SK-N-SH (cell line): ENCODE data around the gene CCM2.

Experiments used
- CHD2 ChIP-seq: fragments of 150-350 bp; IDR thresholded peaks from 2 replicates; pipeline ENCODE4 v1.6.1; 2018; ENCODE audit warnings: low read length; ENCODE audit not compliant: partially characterized antibody
- EZH2phosphoT487 ChIP-seq: fragments of 200-600 bp; sonication (generic); IDR thresholded peaks from 2 replicates; pipeline ENCODE4 v1.6.1; 2017; ENCODE audit warnings: low read depth, mixed run types, mild to moderate bottlenecking, antibody characterized with exemption, moderate library complexity, borderline replicate concordance
- PBX3 ChIP-seq: IDR thresholded peaks from 2 replicates; pipeline ENCODE4; 2012
- POLR2AphosphoS5 ChIP-seq: IDR thresholded peaks from 2 replicates; pipeline ENCODE4 v1.6.1; 2012; ENCODE audit warnings: low read depth, low read length
- RCOR1 ChIP-seq: fragments of 150-350 bp; IDR thresholded peaks from 2 replicates; pipeline ENCODE4 v1.6.1; 2017; ENCODE audit warnings: antibody characterized with exemption, low read length
- YY1 ChIP-seq: IDR thresholded peaks from 2 replicates; pipeline ENCODE4 v1.4.0; 2012; ENCODE audit warnings: low read depth, mild to moderate bottlenecking
- TF ChIP-seq, protein P1 (sequence below): fragments of 200-600 bp; sonication (generic); IDR thresholded peaks from 2 replicates; pipeline ENCODE4 v1.6.1; 2017; ENCODE audit warnings: antibody characterized with exemption, mild to moderate bottlenecking, moderate library complexity

DNA sequence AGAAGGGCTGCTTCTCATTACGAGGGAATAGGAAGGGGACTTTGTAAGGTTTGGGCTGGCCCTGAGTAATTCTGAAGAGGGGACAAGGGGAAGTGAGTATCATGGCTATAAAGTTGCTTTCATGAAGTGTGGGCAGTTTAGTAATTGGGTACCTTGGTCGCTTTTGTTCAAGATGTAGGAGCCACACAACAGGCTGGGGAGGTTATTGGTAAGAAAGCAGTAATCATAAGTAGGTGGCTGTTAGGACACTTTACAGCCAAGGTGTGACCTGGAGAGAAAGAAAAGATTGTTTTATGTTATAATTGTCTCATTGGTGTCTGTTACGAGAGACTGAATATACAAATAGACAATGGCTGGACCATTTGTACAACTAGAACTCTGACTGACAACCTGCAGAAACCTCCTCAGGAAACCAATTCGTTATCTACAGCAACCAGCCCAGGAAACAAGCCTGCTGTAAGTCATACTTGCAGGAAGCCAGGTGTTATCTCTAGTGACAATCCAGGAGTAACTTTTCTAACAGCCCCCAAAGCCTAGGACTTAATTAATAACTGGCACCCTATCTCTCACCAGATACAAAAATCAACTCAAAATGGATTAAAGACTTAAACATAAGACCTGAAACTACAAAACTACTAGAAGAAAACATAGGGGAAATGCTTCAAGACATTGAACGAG, 5.0 kb upstream of the CCM2 start:
- TF ChIP-seq EZH2phosphoT487 (no peak), POLR2AphosphoS5 (no peak), CHD2 (no peak), RCOR1 (no peak), PBX3 (no peak), YY1 (no peak)
- TF ChIP-seq, protein P1, sequence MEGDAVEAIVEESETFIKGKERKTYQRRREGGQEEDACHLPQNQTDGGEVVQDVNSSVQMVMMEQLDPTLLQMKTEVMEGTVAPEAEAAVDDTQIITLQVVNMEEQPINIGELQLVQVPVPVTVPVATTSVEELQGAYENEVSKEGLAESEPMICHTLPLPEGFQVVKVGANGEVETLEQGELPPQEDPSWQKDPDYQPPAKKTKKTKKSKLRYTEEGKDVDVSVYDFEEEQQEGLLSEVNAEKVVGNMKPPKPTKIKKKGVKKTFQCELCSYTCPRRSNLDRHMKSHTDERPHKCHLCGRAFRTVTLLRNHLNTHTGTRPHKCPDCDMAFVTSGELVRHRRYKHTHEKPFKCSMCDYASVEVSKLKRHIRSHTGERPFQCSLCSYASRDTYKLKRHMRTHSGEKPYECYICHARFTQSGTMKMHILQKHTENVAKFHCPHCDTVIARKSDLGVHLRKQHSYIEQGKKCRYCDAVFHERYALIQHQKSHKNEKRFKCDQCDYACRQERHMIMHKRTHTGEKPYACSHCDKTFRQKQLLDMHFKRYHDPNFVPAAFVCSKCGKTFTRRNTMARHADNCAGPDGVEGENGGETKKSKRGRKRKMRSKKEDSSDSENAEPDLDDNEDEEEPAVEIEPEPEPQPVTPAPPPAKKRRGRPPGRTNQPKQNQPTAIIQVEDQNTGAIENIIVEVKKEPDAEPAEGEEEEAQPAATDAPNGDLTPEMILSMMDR = no peak
